ENCODE data around the gene VAPB. TPM values are rescaled to one million over a fixed set of nuclear protein-coding genes. Genes with fewer than 3 reads are reported as not detected.

VAPB gene
- total and polyA plus RNA-seq, 10 donors = 11.2 to 32.5 (median 23.3) TPM

- H3K36me3 ChIP-seq = peaks cover 0 to 84% (median 0%) of the 10 kb centered on the region in 6 donors
- TF ChIP-seq POLR2A (IDR thresholded peaks at IDR 0.05) (no peak), POLR2AphosphoS5 (IDR thresholded peaks at IDR 0.05) (peak in 1 of 3 donors; percentile 19), CTCF (IDR thresholded peaks at IDR 0.05 in 8 of 11, conservative IDR thresholded peaks at IDR 0.05 in 3 of 11) (no peak)
- peak overlapping the region in 2 of 8 donors; percentile 36 to 42 for H3K27ac ChIP-seq
- intact Hi-C loops (cut with DNase I; ENCODE audit: low total_unique reads) = no loop called here
- H3K4me1 ChIP-seq = peaks cover 5 to 58% (median 16%) of the 10 kb centered on the region in 6 donors
- no peak overlapping the region for H3K4me3 ChIP-seq
- H3K27me3 ChIP-seq (replicated peaks in 1 of 7) = no peaks in the 10 kb centered on the region
- 46 to 75% (median 59%) methylated on average over 1 of the region's 1 CpG for WGBS, 5 donors
- no peak for DNase-seq
- no peaks in the 10 kb centered on the region for H3K9me3 ChIP-seq
Observed at GRCh38 chr20:58433759-58434158, 44.7 kb downstream of the VAPB start.

GRCh38 chr20:58434326-58434725 is 45.3 kb downstream of the VAPB start:
- DNase-seq = no peak
- intact Hi-C loops (cut with DNase I; ENCODE audit: low total_unique reads) = no loop called here
- Histone ChIP-seq H3K27me3 (replicated peaks in 1 of 7) (no peaks in the 10 kb centered on the region), H3K4me3 (no peak overlapping the region), H3K9me3 (no peaks in the 10 kb centered on the region), H3K4me1 (peaks cover 5 to 64% (median 21%) of the 10 kb centered on the region in 6 donors), H3K27ac (peak overlapping the region in 2 of 8 donors; percentile 36 to 42), H3K36me3 (peaks cover 0 to 84% (median 0%) of the 10 kb centered on the region in 6 donors)
- WGBS, 5 donors = 93 to 97% (median 95%) methylated on average over 5 of the region's 5 CpGs
- TF ChIP-seq POLR2AphosphoS5 (IDR thresholded peaks at IDR 0.05) (no peak), CTCF (IDR thresholded peaks at IDR 0.05 in 8 of 11, conservative IDR thresholded peaks at IDR 0.05 in 3 of 11) (no peak), POLR2A (IDR thresholded peaks at IDR 0.05) (no peak)

- peaks cover 5 to 71% (median 27%) of the 10 kb centered on the region in 6 donors for H3K4me1 ChIP-seq
- DNase-seq = no peak
- H3K27me3 ChIP-seq (replicated peaks in 1 of 7) = no peaks in the 10 kb centered on the region
- WGBS, 5 donors = 90 to 98% (median 93%) methylated on average over 6 of the region's 6 CpGs
- peaks cover 0 to 84% (median 0%) of the 10 kb centered on the region in 6 donors for H3K36me3 ChIP-seq
- H3K4me3 ChIP-seq = no peak overlapping the region
- TF ChIP-seq POLR2A (IDR thresholded peaks at IDR 0.05) (no peak), CTCF (IDR thresholded peaks at IDR 0.05 in 8 of 11, conservative IDR thresholded peaks at IDR 0.05 in 3 of 11) (no peak), POLR2AphosphoS5 (IDR thresholded peaks at IDR 0.05) (no peak)
- intact Hi-C loops (cut with DNase I; ENCODE audit: low total_unique reads) = no loop called here
- H3K9me3 ChIP-seq = no peaks in the 10 kb centered on the region
- no peak overlapping the region for H3K27ac ChIP-seq
Observed at GRCh38 chr20:58435237-58435636, 46.2 kb downstream of the VAPB start.

- H3K4me3 ChIP-seq = no peak overlapping the region
- peaks cover 0 to 84% (median 9%) of the 10 kb centered on the region in 6 donors for H3K36me3 ChIP-seq
- 91 to 96% (median 95%) methylated on average over 5 of the region's 5 CpGs for whole genome bisulfite sequencing, 5 donors
- peaks cover 5 to 58% (median 30%) of the 10 kb centered on the region in 6 donors for H3K4me1 ChIP-seq
- intact Hi-C loops (cut with DNase I; ENCODE audit: low total_unique reads) = no loop called here
- no peak overlapping the region for H3K27ac ChIP-seq
- TF ChIP-seq POLR2A (IDR thresholded peaks at IDR 0.05) = no peak
- no peak for TF ChIP-seq POLR2AphosphoS5 (IDR thresholded peaks at IDR 0.05)
- no peak for TF ChIP-seq CTCF (IDR thresholded peaks at IDR 0.05 in 8 of 11, conservative IDR thresholded peaks at IDR 0.05 in 3 of 11)
- no peak for DNase-seq
- no peaks in the 10 kb centered on the region for H3K27me3 ChIP-seq (replicated peaks in 1 of 7)
- H3K9me3 ChIP-seq = no peaks in the 10 kb centered on the region
Observed at GRCh38 chr20:58436868-58437645, 48.0 kb downstream of the VAPB start.
